Heart right ventricle (tissue), 16 donors: ENCODE data around the gene MFSD11. TPM values are rescaled to one million over a fixed set of nuclear protein-coding genes. Genes with fewer than 3 reads are reported as not detected.
A peak's percentile ranks its signal among the peaks of the same experiment; 100 is the strongest.
"Not testable (repeated sequence)": the region's sequence is repeated elsewhere in the genome, so short reads cannot be mapped to it uniquely, and the experiment has no call there.

Experiments used
- ATAC-seq, 8 donors: fragments of 200-7000 bp; cut with Tn5 transposase; one replicate each; pipeline ENCODE4 v1.9.1; 2020; ENCODE audit warnings: mild to moderate bottlenecking in 8 of 8, moderate library complexity in 8 of 8, moderate number of reproducible peaks in 1 of 8
- DNase-seq, 2 donors: peaks; one replicate each; pipeline ENCODE4 v3.0.0-alpha.2; 2020
- H3K27ac ChIP-seq, 10 donors: fragments of 200-600 bp; sonication (generic) in 2 of 10; one replicate each; pipeline versions ENCODE4 v1.5.0 to v1.8.0; 2020 to 2022; ENCODE audit warnings: mild to moderate bottlenecking in 3 of 10
- H3K27me3 ChIP-seq, 7 donors: fragments of 200-600 bp; one replicate each; pipeline ENCODE4 v1.8.0; 2021 to 2022; ENCODE audit warnings: mild to moderate bottlenecking in 2 of 7
- H3K36me3 ChIP-seq, 9 donors: fragments of 200-600 bp; sonication (generic) in 1 of 9; one replicate each; pipeline versions ENCODE4 v1.5.0 to v1.8.0; 2020 to 2022; ENCODE audit warnings: mild to moderate bottlenecking in 2 of 9
- H3K4me1 ChIP-seq, 9 donors: fragments of 200-600 bp; sonication (generic) in 1 of 9; one replicate each; pipeline versions ENCODE4 v1.5.0 to v1.8.0; 2020 to 2022; ENCODE audit warnings: mild to moderate bottlenecking in 4 of 9
- H3K4me3 ChIP-seq, 10 donors: fragments of 200-600 bp; sonication (generic) in 2 of 10; one replicate each; pipeline versions ENCODE4 v1.5.0 to v1.8.0; 2020 to 2022; ENCODE audit warnings: mild to moderate bottlenecking in 7 of 10, moderate library complexity in 2 of 10
- H3K9me3 ChIP-seq, 11 donors: fragments of 200-600 bp in 10 of 11; sonication (generic) in 2 of 11; one replicate each; pipeline versions ENCODE4 v1.5.0 to v1.8.0; 2013 to 2022; ENCODE audit warnings: mild to moderate bottlenecking in 2 of 11, control low read depth in 1 of 11, moderate library complexity in 1 of 11
- CTCF ChIP-seq, 9 donors: fragments of 200-600 bp; sonication (generic) in 2 of 9; IDR thresholded peaks; one replicate each; pipeline versions ENCODE4 v1.5.0 to v1.8.0; 2021 to 2022; ENCODE audit warnings: antibody characterized with exemption in 9 of 9, mild to moderate bottlenecking in 5 of 9, moderate library complexity in 1 of 9
- WGBS, 2 donors: extraction: QIAGEN DNeasy Blood & Tissue Kit; methylation state at CpG; one replicate each; pipeline ENCODE4 v1.1.7; 2013; ENCODE audit warnings: inconsistent platforms in 1 of 2; 5-methylcytosine and 5-hydroxymethylcytosine counted together
- intact Hi-C, 10 donors: fragments of 100-400 bp; cut with DNase I; formaldehyde crosslinking; loops; one replicate each; pipeline versions ENCODE4 v1.11.1 to v1.14.2; 2022
- polyA plus RNA-seq, 2 donors: library from polyadenylated mRNA; stranded (reverse); fragments of 200-250 nt; gene quantifications; one replicate each; pipeline ENCODE4 v1.2.3, GENCODE V29; 2013
- total RNA-seq, 10 donors: library from RNA; stranded (reverse); fragmentation: NEBNext Ultra II Directional in 3 of 10; extraction: Animal tissue kit (Norgen Biotek cat#: 25700) in 3 of 10; gene quantifications; one replicate each; pipeline versions ENCODE4 v1.2.1 to v1.2.4, GENCODE V29; 2021 to 2023
- donor health status: Arrhythmogenic right ventricular cardiomyopathy.
- donor health status: ischemic (EF 13 %, LVEDD 7.1; RV severe dilation, severe dysfunction).
- donor health status: healthy with polysubstance abuse.
- donor health status: DM: no; HTN: yes; CAD: no.
- donor health status: DM: no; HTN: no; CAD: no.
- donor health status: ischemic (EF 25% LVEDD 6.9; RV normal size, moderate dysfunction).
- donor health status: ischemic (EF 25% LVEDD 5.7; RV mildly dilated, moderate dysfunction).
- donor health status: healthy.
- donor health status: DM: yes; HTN: yes; CAD: no.
- donor health status: Ischemic cardiomyopathy.
- donor health status: ischemic (EF 35%, LVEDD 5.7; RV mildly dilated, moderate dysfunction).
- donor health status: nonischemic (EF 11% LVEDD 7.7; RV severe dilation, severe dysfunction).
- donor health status: DM: yes; HTN: yes; CAD: no.
- donor health status: PGD.
- donor health status: ischemic (EF 29% LVEDD 5.4; RV normal size, mild dysfunction).
- donor health status: nonischemic (EF 23%, LVEDD 6.1; RV moderate dilation, normal function).

MFSD11 gene
- total and polyA plus RNA-seq, 12 donors = 9.2 to 34.4 (median 28.9) TPM

DNA sequence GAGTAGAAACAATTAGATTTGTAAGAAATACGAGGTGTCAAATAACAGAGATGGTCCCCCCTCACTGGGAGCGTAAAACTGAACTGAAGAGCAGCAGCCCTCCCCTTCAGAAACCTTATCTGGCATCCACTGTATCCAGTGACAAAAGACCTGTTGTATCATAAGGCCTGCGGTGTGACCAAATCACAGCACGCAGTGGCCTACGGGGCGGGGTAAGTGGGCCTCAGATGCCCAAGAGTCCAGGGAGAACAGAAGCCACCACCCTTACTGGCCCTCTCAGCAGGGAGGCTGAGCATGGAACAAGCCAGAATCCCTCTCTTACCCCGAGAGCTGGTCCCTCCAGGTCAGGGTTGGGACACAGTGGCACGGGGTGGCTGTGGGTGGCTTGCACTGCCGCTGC, 17.0 kb upstream of the MFSD11 start:
- TF ChIP-seq CTCF (IDR thresholded peaks at IDR 0.05) = no peak
- ATAC-seq = peak in 2 of 8 donors; percentile 6 to 30
- peaks cover 19 to 71% (median 64%) of the 10 kb centered on the region in 9 donors for H3K4me1 ChIP-seq
- intact Hi-C loops = loop anchor here in 2 of 10 donors (10.0 kb wide), 2 partner anchors 46 to 176 kb away; partner anchors contain the start of gene PRCD (in 1 of the 2)
- H3K27me3 ChIP-seq = no peaks in the 10 kb centered on the region
- H3K36me3 ChIP-seq = peaks cover 0 to 95% (median 76%) of the 10 kb centered on the region in 9 donors
- H3K4me3 ChIP-seq = no peak overlapping the region
- DNase-seq = no peak
- peak overlapping the region in 6 of 10 donors; percentile 20 to 58 (median 42) for H3K27ac ChIP-seq
- H3K9me3 ChIP-seq = no peaks in the 10 kb centered on the region
- WGBS, 2 donors = 67 to 86% methylated on average over 9 of the region's 9 CpGs

DNA sequence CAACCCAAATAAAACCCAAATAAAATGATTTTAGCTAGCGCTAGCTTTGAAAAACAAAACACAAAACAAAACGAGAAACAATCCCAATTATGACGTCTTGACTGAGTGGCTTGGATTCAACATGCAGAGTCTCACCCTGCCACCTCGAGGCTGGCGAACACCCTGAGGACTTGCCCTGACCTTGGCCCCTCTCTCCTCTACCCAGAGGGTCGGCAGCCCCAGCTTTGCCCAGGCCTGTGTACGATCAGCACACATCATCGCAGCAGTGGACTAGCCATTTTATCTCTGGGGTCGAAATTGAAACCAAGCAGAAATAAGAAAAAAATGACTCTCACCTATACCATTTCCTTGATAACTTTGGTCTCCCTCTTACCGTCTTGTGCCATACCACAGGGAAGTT, 16.5 kb upstream of the MFSD11 start:
- H3K36me3 ChIP-seq = peaks cover 0 to 90% (median 76%) of the 10 kb centered on the region in 9 donors
- peak overlapping the region in 7 of 10 donors; percentile 15 to 58 (median 39) for H3K27ac ChIP-seq
- no peaks in the 10 kb centered on the region for H3K27me3 ChIP-seq
- WGBS, 2 donors = 74 to 75% methylated on average over 10 of the region's 10 CpGs
- DNase-seq (no peak), ATAC-seq (no peak)
- no peaks in the 10 kb centered on the region for H3K9me3 ChIP-seq
- no peak overlapping the region for H3K4me3 ChIP-seq
- no peak for TF ChIP-seq CTCF (IDR thresholded peaks at IDR 0.05)
- H3K4me1 ChIP-seq = peaks cover 14 to 66% (median 59%) of the 10 kb centered on the region in 9 donors
- intact Hi-C loops = loop anchor here in 2 of 10 donors (10.0 kb wide), 2 partner anchors 47 to 177 kb away; partner anchors contain the start of gene PRCD (in 1 of the 2)

DNA sequence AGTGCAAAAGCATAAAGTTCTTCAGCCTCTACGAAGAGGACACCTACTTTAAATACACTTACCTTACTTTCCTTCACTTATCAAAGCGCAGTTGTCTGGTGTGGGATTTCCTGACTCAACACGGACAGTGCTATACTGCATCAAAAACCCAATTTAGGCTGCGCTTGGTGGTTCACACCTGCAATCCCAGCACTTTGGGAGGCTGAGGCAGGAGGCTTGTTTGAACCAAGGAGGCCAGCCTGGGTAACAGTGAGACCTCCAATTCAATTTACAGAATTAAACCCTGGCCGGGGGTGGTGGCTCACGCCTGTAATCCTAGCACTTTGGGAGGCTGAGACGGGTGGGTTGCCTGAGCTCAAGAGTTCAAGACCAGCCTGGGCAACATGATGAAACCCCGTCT, 15.6 kb upstream of the MFSD11 start:
- Histone ChIP-seq H3K9me3 (no peaks in the 10 kb centered on the region), H3K36me3 (peaks cover 0 to 82% (median 71%) of the 10 kb centered on the region in 9 donors), H3K27ac (peak overlapping the region in 1 of 10 donors; percentile 15), H3K27me3 (no peaks in the 10 kb centered on the region), H3K4me3 (no peak overlapping the region), H3K4me1 (peaks cover 9 to 60% (median 52%) of the 10 kb centered on the region in 9 donors)
- intact Hi-C loops = loop anchor here in 2 of 10 donors (10.0 kb wide), 2 partner anchors 47 to 177 kb away; partner anchors contain the start of gene PRCD (in 1 of the 2)
- no peak for TF ChIP-seq CTCF (IDR thresholded peaks at IDR 0.05)
- DNase-seq (no peak), ATAC-seq (no peak)
- WGBS, 2 donors = 93 to 94% methylated on average over 8 of the region's 8 CpGs

DNA sequence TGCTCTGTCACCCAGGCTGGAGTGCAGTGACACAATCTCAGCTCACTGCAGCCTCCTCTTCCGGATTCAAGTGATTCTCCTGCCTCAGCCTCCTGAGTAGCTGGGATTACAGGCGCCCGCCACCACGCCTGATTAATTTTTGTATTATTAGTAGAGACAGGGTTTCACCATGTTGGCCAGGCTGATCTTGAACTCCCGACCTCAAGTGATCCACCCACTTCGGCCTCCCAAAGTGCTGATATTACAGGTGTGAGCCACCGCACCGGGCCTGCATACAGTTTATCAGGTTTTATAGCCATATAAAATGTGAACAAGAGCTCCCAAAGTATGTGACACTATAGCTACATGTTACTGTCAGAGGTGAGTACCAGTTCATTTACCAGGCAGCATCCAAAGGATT, 14.9 kb upstream of the MFSD11 start:
- ATAC-seq, H3K9me3 ChIP-seq, DNase-seq, H3K27me3 ChIP-seq, H3K27ac ChIP-seq, H3K4me3 ChIP-seq: not testable (repeated sequence)
- 92 to 97% methylated on average over 8 of the region's 8 CpGs for WGBS, 2 donors
- Histone ChIP-seq H3K36me3 (peaks cover 0 to 75% (median 66%) of the 10 kb centered on the region in 9 donors), H3K4me1 (peaks cover 13 to 63% (median 56%) of the 10 kb centered on the region in 9 donors)
- intact Hi-C loops = loop anchor here in 2 of 10 donors (10.0 kb wide), 2 partner anchors 48 to 178 kb away; partner anchors contain the start of gene PRCD (in 1 of the 2)

- Histone ChIP-seq H3K4me3 (peak overlapping the region in 2 of 10 donors; percentile 87 to 96), H3K36me3 (peaks cover 0 to 67% (median 58%) of the 10 kb centered on the region in 9 donors), H3K4me1 (peaks cover 13 to 71% (median 60%) of the 10 kb centered on the region in 9 donors), H3K27ac (no peak overlapping the region), H3K9me3 (no peaks in the 10 kb centered on the region), H3K27me3 (no peaks in the 10 kb centered on the region)
- no peak for TF ChIP-seq CTCF (IDR thresholded peaks at IDR 0.05)
- no peak for ATAC-seq
- DNase-seq = no peak
- intact Hi-C loops = loop anchor here in 2 of 10 donors (10.0 kb wide), 2 partner anchors 49 to 179 kb away; partner anchors contain the start of gene PRCD (in 1 of the 2)
- WGBS, 2 donors = 93 to 97% methylated on average over 9 of the region's 9 CpGs
These were observed 14.1 kb upstream of the MFSD11 start for GRCh38 chr17:76723812-76724211.
